NCI-H524 treated with DMSO at 0.1 percent for 48 hours (cell line): ENCODE data around the gene GPT2.

ENCODE experiments used
- DNase-seq: peaks from one replicate; lab custom pipeline; 2025; lab: John Stamatoyannopoulos, UW

GPT2 gene, protein sequence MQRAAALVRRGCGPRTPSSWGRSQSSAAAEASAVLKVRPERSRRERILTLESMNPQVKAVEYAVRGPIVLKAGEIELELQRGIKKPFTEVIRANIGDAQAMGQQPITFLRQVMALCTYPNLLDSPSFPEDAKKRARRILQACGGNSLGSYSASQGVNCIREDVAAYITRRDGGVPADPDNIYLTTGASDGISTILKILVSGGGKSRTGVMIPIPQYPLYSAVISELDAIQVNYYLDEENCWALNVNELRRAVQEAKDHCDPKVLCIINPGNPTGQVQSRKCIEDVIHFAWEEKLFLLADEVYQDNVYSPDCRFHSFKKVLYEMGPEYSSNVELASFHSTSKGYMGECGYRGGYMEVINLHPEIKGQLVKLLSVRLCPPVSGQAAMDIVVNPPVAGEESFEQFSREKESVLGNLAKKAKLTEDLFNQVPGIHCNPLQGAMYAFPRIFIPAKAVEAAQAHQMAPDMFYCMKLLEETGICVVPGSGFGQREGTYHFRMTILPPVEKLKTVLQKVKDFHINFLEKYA

DNA sequence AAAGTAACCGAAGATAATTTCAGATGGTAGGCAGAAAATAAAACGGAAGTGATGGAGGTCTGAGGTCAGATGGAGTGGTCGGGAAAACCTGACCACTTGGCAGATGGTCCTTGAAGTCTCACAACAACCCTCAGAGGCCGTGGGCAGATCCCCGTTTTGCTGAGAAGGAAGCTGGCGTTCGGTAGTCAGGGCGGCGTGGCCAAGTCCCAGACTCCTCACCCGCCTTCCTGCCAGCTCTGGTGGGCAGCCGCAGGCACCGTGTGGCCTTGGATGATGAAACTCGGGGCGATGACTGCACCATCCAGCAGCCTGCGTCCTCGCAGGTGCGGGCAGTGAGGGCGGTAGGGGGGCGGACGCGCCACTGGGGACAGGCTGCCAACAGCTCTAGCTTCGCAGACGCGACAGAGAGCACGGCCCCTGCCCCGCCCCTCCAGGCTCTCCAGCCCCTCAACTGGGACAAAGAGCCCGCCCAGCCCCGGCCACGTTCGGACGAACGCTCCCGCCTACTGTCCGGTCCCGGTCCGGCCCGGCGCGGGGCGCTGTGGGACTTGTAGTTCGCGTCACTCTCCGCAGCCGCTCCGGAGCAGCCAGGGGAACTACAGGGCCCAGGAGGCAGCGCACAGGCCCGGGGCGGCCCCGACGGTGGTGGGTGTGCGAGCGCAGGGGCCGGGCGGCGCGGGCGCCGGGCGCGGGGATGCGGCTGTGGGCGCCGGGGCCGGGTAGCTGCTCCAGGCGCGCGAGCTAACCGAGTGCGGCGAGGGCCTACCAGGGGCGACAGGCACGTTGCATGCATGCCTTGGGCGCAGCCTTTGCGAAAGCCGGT, at the start of gene GPT2:
Gene GPT2, plus strand, starts transcription at position 673 of the 823 bp plus-strand sequence. CDS start 354 bp downstream, outside the sequence.
- peak; percentile 75 for DNase-seq

DNA sequence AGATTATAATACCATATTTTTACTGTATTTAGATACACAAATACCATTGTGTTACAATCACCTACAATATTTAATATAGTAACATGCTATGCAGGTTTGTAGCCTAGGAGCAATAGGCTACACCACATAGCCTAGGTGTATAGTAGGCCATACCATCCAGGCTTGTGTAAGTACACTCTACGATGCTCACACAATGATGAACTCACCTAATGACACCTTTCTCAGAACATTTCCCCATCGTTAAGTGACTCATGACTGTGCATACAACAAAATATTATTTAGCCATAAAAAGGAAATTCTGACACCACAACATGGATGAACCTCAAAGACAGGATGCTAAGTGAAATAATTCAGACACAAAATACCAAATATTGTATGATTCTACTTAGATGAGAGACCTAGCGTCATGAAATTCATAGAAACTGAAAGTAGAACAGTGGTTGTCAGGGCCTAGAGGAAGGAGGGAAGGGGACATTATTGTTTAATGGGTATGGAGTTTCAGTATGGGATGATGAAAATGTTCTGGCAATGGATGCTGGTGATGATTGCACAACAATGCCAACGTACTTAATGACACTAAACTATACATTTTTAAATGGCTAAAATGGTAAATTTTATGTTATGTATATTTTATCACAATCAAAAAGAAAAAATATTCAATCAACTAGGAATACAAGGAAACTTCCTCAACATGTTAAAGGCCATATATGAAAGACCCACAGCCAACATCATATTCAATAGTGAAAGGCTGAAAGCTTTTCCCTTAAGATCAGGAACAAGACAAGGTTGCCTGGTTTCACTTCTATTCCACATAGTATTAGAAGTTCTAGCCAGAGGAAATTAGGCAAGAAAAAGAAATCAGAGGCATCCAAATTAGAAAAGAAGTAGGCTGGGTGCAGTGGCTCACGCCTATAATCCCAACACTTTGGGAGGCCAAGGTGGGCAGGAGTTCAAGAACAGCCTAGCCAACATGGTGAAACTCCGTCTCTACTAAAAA, 47.3 kb upstream of the GPT2 start:
- no peak for DNase-seq

DNA sequence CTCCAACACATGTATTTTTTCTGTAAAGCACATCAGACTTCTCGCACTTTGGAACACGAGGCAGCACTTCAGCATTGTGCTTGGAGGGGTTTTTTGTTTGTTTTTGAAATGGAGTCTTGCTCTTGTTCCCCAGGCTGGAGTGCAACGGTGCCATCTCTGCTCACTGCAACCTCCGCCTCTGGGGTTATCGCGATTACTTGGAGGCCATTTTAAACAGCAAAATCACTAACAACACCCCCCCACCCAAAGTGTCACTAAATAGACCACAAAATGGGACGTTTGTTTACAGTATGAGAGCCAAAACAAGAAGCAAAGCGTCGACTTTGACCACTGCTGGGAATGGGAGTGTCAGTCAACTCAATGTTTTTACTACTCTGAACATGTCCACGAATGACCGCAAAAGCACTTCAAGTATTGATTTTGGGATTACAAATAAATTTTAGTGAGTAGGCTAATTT, 44.1 kb upstream of the GPT2 start:
- DNase-seq: no peak

DNA sequence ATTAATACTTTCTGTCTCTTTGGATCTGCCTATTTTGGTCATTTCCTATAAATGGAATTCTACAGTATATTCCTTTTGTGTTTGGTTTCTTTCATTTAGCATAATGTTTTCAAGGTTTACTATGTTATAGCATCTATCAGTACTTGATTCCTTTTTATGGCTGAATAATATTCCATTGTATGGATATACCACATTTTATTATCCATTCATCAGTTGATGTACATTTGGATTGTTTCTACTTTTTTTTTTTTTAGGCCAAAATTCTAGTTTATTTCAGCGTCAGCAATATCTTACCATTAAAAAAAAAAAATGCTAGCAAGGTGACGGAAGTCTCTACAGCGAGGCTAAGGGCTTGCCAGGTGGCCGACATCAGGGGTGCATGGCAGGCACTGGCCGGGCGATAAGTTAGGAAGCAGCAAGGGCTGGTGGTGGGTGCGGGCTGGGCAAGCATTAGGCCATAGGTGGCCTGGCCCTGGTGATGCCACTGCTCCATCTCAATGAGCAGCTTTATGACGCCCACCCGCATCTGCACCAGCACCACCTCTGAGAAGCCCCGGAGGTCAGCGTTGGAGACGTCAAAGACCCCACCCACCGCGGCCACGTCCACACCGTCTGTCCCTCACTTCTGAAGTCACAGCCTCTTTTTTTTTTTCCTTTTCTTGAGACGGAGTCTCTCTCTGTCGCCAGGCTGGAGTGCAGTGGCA, 41.8 kb upstream of the GPT2 start:
- no peak for DNase-seq

DNA sequence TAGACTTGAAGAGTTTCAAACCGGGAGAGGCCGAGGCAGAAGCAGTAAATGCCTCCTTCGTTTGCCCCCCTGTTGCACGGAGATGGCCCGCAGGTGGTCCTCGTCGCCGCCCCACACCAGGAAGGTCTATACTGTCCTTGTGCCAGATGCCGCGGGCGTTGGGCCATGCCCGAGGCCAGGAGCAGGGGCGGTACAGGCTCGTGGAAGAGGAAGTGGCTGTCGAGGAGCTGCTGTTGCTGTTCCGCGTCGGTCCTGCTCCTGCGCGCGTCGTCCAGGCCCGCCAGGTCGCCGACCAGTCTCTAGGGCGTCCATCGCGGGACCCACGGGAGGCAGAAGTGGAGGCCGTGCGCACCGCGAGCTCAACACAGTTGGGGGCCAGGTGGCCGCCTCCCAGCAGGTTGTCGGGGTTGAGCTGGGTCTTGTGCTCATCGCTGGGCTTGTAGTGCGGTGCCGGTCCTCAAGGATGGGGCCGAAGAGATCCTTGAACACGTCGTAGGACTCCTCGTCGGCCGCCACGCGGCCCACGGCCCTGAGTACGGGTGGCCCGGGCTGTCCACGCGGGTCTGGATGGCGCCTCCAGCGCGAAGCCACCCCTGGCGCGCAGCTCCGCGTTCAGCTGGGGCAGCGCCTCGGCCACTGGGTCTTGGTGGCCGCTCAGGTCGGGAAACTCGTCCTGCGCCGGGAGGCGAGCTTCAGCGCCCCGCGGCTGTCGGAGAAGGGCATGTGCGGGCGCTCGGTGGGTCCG, 40.1 kb upstream of the GPT2 start:
- DNase-seq: no peak

DNA sequence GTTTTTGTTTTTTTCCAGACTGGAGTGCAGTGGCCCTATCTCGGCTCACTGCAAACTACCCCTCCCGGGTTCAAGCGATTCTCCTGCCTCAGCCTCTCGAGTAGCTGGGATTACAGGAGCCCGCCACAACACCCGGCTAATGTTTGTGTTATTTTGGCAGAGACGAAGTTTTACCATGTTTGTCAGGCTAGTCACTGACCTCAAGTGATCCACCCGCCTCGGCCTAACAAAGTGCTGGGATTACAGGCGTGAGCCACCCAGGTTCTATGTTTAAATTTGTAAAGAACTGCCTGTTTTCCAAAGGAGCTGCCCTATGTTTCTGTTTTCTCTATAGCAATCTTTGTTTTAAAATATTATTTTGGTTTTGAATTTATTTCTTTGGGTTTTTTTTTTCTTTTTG, 39.4 kb upstream of the GPT2 start:
- no peak for DNase-seq

DNA sequence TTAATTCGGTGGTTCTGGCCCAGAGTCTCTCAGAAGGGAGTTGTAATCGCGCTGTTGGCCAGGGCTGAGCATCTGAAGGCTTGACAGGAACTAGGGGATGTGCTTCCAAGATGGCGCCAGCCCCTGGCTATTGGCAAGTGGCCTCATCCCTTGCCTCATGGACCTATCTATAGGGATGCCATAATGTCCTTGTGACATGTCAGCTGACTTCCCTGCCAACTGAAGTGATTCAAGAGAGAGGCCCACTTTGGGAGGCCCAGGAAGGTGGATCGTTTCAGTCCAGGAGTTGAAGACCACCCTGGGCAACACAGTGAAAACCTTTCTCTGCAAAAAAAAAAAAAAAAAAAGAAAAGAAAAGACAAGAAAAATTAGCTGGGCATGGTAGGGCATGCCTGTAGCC, 38.2 kb upstream of the GPT2 start:
- no peak for DNase-seq

DNA sequence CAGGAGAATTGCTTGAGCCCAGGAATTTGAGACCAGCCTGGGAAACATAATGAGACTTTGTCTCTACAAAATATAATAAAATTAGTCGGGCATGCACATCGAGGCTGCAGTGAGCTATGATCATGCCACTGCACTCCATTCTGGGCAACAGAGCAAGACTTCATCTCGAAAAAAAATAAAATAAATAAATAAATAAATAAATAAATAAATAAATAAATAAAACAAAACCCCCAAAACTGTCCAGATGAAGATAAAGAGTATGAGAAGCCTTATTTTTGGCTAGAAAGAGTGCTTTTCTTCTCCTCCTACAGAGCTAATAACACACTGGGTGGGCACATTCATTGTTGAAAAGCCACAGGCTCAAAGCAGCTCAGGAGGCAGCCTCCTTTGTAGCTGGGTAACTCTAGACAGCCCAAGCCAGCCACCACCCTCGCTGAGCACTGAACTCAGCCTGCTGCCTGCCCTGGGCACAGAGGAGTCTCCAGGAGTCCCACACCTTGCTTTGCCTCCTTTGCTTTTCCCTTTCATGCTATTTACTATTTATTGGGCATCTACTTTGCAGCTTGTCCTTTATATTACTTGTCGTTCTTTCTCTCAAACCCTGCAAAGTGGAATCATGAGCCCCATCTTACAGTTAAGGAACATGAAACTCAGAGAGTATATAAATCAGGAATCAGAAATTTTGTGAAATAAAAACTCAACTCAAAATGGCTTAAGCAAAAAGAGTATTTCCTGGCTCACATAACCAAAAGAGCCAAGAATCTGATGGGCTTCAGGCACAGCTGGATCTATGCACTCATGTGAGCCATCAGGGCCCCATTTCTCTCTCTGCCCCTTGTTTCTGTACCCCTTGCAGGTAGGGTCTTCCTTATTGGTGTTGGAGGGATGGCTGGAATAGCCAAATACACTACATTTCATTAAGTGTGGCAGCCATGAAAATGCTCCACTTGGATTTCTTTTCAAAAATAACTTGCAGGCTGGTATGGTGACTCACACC, 35.1 kb upstream of the GPT2 start:
- no peak for DNase-seq

DNA sequence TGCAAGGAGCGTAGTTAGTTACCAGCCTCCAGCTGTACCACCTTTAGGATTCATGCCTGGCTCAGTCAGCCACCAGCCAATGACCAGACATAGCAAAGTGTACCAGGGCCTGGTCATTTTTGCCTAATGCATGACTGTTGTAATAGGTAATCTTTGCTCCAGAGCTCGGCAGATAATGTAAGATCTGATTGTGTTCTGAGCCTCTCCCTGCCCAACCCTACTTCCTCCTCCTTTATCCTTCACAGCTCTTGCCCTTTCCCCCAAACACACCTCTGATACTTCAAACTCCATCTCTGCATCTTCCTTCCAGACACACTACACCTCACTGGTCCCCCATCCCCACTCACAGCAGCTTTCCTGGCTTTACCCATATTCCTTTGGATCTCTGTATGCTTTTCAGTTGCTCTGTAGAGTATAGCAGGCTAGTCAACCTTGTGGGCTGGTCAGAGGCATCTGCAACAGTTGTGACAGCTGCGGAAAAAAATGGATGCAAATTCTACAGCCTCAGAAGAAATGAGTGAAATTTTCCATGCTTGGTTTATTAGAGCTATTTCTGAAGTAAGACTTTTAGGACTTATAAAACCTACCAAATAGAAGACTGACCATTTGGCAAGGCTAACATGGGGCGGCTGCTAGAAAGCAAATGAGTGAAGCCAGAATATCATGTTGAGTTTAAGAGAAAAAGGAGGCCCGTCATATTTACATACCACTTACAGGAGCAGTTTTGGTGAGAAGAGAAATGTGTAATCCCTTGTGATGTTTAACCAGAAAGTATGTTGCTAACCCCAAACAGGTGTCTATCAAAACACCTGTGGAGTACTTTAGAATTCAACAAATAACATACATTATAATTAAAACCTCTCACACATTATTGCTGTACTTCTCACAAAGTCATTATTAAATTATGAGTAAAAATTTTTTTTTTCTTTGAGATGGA, 33.3 kb upstream of the GPT2 start:
- no peak for DNase-seq

DNA sequence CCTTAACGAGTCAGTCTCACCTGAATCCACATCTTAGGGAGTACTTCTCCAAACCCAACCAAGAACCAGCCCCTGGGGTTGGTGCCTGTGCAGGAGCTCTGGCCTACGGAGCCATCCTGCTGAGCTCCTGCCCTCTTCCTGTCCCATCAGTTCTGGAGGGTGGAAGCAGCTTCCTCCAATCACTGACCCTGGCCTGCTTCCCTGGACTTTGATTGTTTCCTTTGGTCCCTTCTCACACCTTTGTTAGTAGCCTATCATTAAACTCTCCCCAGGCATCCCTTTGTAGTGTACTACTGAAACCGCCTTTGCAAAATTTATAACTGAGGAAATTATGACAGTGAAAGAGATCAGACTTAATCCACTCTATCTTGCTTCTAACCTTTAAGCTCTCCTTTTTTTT, 32.0 kb upstream of the GPT2 start:
- no peak for DNase-seq

DNA sequence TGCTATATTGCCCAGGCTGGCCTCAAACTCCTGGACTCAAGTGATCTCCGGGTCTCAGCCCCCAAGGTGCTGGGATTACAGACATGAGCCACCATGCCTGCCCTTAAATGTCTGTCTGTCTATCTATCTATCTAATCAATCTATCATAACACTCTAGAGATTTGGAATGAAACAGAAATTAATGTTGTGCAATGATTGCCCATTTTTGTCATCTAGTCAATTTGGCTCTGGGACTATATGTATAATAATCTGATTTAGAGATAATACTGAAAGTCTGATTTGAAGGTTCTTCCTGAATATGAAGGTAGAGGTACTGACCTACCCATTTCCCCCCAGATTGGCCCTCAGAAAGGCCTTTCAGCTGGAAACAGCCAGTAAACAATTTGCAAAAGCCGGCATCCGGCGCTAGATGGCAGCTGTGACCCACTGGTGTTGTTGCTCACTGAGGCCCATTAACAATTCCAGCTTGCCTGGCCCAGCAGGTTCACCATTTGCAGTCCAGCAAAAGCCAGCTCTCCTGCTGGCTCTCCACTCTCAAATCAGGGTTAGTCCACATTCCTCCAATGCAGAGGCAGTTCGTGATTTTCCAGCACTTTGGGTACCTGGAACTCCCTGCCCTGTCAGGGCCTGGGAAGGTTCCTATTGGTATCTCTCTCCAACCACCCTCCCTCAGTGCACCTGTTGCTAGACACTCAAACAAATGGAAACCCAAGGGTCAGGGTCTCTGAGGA, 30.3 kb upstream of the GPT2 start:
- DNase-seq: no peak

DNA sequence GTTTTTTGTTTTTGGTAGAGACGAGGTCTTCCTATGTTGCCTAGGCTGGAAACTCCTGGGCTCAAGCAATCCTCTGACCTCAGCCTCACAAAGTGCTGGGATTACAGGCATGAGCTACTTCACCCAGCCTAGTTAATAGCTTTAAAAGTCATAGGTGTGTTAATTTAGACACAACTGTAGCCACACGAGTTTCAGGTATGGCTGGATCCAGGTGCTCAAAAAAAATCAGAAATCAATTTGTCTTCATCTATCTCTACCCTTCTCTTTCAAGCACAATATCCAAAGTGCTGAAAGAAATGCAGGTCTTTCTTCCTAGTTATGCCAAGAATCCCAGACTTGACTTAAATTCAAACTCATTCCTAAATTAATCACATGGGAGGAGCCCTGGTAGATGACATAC, 29.3 kb upstream of the GPT2 start:
- no peak for DNase-seq

DNA sequence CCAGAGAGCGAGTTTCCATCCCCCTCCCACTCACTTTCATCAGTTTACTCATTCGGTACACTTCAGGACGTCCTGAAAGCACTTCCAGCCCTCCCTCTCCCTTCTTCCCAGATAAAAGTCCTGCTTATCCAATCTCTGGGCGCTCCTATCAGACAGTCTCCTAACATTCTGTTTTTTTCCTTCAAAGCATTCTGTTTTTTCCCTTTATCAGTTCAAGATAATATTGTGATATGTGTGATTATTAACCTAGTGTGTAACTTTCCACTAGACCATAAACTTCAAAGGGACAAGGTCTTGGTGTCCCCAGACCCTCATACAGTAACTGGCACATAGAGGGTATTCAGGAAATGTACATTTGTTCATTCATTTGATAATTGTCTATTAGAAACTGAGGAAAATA, 28.8 kb upstream of the GPT2 start:
- DNase-seq: no peak

DNA sequence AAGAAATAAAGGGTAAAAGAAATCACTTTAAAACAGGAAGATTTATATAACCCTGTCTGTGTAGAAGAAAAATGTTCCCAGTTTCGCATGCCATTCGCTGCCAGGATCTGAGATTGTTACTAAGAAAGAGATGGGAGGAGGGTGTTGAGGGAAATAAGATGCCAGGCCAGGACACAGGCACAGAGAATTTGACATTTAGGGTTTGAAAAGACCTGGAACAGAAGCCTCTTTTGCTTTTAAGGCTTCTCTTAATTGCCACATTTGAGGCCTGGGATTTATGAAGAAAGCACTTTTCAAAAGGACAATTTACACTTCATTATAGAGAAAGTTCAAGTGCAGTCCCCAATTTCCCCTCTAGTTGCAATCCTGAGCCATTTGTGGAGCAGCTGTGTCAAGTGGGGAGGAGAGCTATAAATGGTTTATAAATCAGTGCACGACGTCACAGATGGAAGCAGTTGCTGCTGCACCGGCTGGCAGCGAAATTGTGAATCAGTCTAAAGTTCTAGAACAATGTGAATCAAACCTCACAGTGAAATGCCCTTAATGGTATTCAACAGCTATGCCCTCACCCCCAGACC, 26.7 kb upstream of the GPT2 start:
- peak; percentile 59 for DNase-seq

DNA sequence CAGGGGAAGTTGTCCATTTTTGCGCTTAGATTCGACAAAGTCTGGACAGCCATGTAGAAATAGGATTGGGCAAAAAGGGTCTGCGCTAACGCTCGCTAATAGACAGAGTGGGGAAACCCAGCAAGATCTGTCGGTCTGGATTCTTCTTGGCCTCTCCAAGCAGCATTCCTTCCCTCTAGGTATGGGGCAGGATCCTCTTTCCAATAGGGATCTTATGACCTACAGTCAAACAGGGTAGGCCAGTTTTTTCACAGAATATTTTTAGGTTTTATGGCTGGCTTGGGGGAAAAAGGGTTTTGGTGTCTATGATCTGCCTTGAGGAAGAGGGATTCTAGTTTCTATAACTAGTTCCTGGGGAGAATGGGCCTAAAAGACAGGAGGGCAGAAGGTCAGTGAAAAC, 26.0 kb upstream of the GPT2 start:
- DNase-seq: no peak

DNA sequence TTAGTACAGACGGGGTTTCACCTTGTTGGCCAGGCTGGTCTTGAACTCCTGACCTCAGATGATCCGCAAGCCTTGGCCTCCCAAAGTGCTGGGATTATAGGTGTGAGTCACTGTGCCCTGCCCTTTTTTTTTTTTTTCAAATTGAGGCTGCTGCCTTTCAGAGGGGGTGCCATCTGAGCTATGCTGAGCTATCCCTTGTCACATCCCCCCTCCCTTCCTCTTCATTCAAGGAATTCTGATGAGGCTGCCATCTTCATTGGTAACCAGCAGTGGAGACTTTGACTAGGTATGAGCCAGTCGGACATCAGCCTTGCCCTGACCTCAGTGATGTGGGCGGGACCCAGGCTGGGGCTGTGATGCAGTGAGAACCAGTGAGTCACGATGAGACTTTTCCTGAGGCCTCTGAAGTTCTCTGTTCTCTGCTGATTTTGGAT, 24.4 kb upstream of the GPT2 start:
- DNase-seq: no peak
